ENCODE data around the gene NKD1.

DNA sequence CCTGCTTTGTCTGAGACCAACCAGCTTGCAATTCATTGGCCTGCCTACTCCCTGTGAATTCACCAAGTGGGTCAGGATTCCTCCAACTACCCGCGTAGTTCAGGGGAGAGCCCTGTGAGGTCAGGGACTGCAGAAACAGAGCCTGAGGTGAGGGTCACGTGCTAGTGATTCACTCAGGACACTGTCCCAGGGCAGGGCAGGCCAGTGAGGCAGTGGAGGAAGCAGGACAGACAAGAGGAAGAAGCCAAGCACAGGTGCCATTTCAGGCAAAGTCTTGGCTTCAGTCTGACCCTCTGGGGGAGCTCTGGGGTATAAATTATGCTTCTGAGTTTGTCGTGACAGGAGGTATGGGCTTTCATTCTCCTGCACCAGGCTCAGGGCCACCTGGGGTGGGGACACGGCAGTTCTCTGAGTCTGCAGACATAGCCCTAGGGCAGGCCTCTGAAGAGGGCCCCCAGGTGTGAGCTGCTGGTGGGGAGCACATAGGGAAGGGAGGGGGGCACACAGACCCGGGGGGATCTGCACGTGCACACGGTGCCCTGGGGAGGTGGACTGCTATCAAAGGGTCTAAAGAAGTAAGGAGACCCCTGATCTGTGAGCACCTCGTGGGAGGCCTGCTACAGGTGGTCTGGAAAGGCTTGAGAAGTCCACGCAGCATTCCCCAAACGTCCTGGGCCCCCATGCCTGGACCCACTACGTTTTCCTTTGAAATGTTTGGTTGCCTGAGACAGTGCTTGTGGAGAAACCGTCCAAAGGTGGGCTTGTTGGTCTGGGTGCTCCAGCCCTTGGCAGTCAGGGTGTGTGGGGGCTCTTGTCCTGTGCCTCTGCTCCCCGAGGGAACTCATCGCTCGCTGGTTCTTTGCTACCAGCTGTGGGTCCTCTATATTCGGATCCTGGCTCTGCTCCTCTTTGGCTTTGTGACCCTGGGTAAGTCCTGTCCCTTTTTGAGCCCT, 46.4 kb downstream of the NKD1 start:
- TF ChIP-seq, protein P1, sequence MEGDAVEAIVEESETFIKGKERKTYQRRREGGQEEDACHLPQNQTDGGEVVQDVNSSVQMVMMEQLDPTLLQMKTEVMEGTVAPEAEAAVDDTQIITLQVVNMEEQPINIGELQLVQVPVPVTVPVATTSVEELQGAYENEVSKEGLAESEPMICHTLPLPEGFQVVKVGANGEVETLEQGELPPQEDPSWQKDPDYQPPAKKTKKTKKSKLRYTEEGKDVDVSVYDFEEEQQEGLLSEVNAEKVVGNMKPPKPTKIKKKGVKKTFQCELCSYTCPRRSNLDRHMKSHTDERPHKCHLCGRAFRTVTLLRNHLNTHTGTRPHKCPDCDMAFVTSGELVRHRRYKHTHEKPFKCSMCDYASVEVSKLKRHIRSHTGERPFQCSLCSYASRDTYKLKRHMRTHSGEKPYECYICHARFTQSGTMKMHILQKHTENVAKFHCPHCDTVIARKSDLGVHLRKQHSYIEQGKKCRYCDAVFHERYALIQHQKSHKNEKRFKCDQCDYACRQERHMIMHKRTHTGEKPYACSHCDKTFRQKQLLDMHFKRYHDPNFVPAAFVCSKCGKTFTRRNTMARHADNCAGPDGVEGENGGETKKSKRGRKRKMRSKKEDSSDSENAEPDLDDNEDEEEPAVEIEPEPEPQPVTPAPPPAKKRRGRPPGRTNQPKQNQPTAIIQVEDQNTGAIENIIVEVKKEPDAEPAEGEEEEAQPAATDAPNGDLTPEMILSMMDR (IDR thresholded peaks at IDR 0.05; ENCODE audit: low read depth, low read length), result no peak
- TF ChIP-seq EZH2phosphoT487 (IDR thresholded peaks at IDR 0.05; ENCODE audit: low read depth), result no peak
